ENCODE data around the gene AGBL3. TPM values are rescaled to one million over a fixed set of nuclear protein-coding genes. Genes with fewer than 3 reads are reported as not detected.

The AGBL3 gene
- total and polyA plus RNA-seq, 9 of the 15 experiments (the other 6 are each of a cell fraction or from before 2014, with no cell fraction given) = 0.54 to 2.9 (median 1.7) TPM

GRCh38 chr7:135168001-135168400, 181.7 kb downstream of the AGBL3 start:
- ATAC-seq = no peak
- BruUV-seq (replicated peaks) = no TSS peak
- Histone ChIP-seq H4K20me1 (replicated peaks; ENCODE audit: control insufficient read depth, insufficient read depth, low read length) (0 out of 2 replicates have a peak, but pooled peaks cover 5% of the 10 kb centered on the region), H3K27ac (ENCODE audit: extremely low read depth, low read depth, low read length) (no peak overlapping the region; the same call in 2 of the 3 replicates), H3K27me3 (ENCODE audit: control insufficient read depth in 2 of 2, insufficient read depth in 2 of 2, low read length in 2 of 2) (no peaks in the 10 kb centered on the region), H3K9me3 (replicated peaks; ENCODE audit: control insufficient read depth, insufficient read depth, low read depth, low read length) (0 out of 2 replicates have a peak, but pooled peaks cover 2% of the 10 kb centered on the region), H2AFZ (ENCODE audit: low read depth, low read length) (no peak overlapping the region), H3K9me1 (ENCODE audit: control insufficient read depth, insufficient read depth, low read length) (no peaks in the 10 kb centered on the region), H3K4me3 (no peak overlapping the region), H3K9ac (ENCODE audit: insufficient read depth in 1 of 2, low read depth in 2 of 2, low read length in 2 of 2) (peak overlapping the region in 1 of 2 experiments; percentile 56; a peak in 1 of 4 replicates), H3K36me3 (ENCODE audit: control insufficient read depth, insufficient read depth, low read length) (peaks cover 53% of the 10 kb centered on the region), H3K4me1 (replicated peaks in 1 of 2; ENCODE audit: control insufficient read depth in 2 of 2, insufficient read depth in 2 of 2, low read length in 2 of 2) (peaks cover 15 to 30% of the 10 kb centered on the region in 2 experiments; a peak in 4 of 5 replicates), H3K4me2 (ENCODE audit: insufficient read depth, low read length) (0 out of 2 replicates have a peak overlapping the region, but pooled peaks have one; percentile 88), H3K79me2 (ENCODE audit: control insufficient read depth, insufficient read depth, low read length) (peaks cover 33% of the 10 kb centered on the region)
- 78% methylated on average over 6 of the region's 9 CpGs for WGBS (ENCODE audit: insufficient coverage, low coverage, missing lambda C conversion rate)
- no peak for FAIRE-seq
- intact Hi-C loops (cut with micrococcal nuclease) (no loop called here), in situ Hi-C loops (cut with MboI) (no loop called here)
- DNase-seq (ENCODE audit: extremely low read depth in 1 of 4, low spot score in 3 of 4) = peak; percentile 71 to 75 (median 73)
- CTCF ChIA-PET (ENCODE audit: low intra/inter-chr PET ratio) = no interaction called here
- POLR2A ChIA-PET = interaction anchor here (0.6 to 0.8 kb wide), 2 partner anchors 10 to 751 kb away, joined by 3 to 4 read pairs; no protein-coding TSS in a partner anchor
- 0 out of 2 replicates have a peak, but pooled peaks have one; percentile 26 for TF ChIP-seq PBX2 (CRISPR knock-in tag; IDR thresholded peaks at IDR 0.05; ENCODE audit: low read depth)
- no peak for TF ChIP-seq PBX2 (tag; conservative IDR thresholded peaks at IDR 0.05; ENCODE audit: low read depth)
- TF ChIP-seq SETDB1 (IDR thresholded peaks at IDR 0.05; ENCODE audit: low read length) = no peak
- TF ChIP-seq TAL1 (IDR thresholded peaks at IDR 0.05) = no peak
- TF ChIP-seq CEBPG (CRISPR knock-in tag; IDR thresholded peaks at IDR 0.05) = no peak
- no peak for TF ChIP-seq CEBPG (tag; conservative IDR thresholded peaks at IDR 0.05 in 1 of 2, IDR thresholded peaks at IDR 0.05 in 1 of 2)
- TF ChIP-seq PKNOX1 (IDR thresholded peaks at IDR 0.05) = peak; percentile 89
- TF ChIP-seq ATF1 (CRISPR knock-in tag; IDR thresholded peaks at IDR 0.05) = no peak
- TF ChIP-seq ATF1 (tag; IDR thresholded peaks at IDR 0.05) = no peak
- no peak for TF ChIP-seq TAF7 (tag; IDR thresholded peaks at IDR 0.05)
- TF ChIP-seq OTX1 (CRISPR knock-in tag; IDR thresholded peaks at IDR 0.05) = no peak
- no peak for TF ChIP-seq STAG1 (CRISPR knock-in tag; IDR thresholded peaks at IDR 0.05; ENCODE audit: borderline replicate concordance)
- TF ChIP-seq VEZF1 (CRISPR knock-in tag; IDR thresholded peaks at IDR 0.05) = peak; percentile 63
- 0 out of 6 replicates have a peak, but pooled peaks of 1 of the 3 experiments have one; percentile 24 for TF ChIP-seq ZBTB11 (CRISPR knock-in tag; IDR thresholded peaks at IDR 0.05)
